Endothelial cell of umbilical vein (primary cell): ENCODE results near the gene KIAA0753. TPM values are rescaled to one million over a fixed set of nuclear protein-coding genes. Genes with fewer than 3 reads are reported as not detected.

Experiments
- BruUV-seq: library from RNA; stranded (reverse); fragments of 400-500 nt; replicated peaks from 2 replicates; lab custom pipeline; 2021; lab: Mats Ljungman, UMichigan
- CTCF ChIA-PET: fragments of 300-600, 350-600 bp; sonication (Branson Sonifier 250); formaldehyde crosslinking; loops from one replicate; lab custom pipeline; 2021; ENCODE audit warnings: antibody characterized with exemption, inconsistent platforms; lab: Charles Lee
- POLR2A ChIA-PET: fragments of 300-600, 350-600 bp; sonication (Branson Sonifier 250); formaldehyde crosslinking; loops from one replicate; lab custom pipeline; 2021; ENCODE audit warnings: antibody characterized with exemption, inconsistent platforms; lab: Charles Lee
- DNase-seq: peaks from one replicate; pipeline ENCODE4 v3.0.0-alpha.2; 2011; ENCODE audit warnings: low read depth, low spot score
- FAIRE-seq: peaks from 2 replicates; lab custom pipeline; 2011; peaks lifted over from hg19 to GRCh38; lab: Jason Lieb, UNC
- H2AFZ ChIP-seq: 2 replicates; pipeline ENCODE4 v1.6.0; 2012; ENCODE audit warnings: low read depth, low read length, control low read depth, inconsistent platforms
- H3K27ac ChIP-seq: 2 replicates; pipeline ENCODE4 v1.5.1; 2011; ENCODE audit warnings: low read depth, mild to moderate bottlenecking, control low read depth, low read length, moderate library complexity; ENCODE audit not compliant: insufficient read depth
- H3K27me3 ChIP-seq, 2 experiments: 2 replicates each; pipeline versions ENCODE4 v1.6.0 to v1.6.1; 2011; ENCODE audit warnings: low read length in 2 of 2, mixed read lengths in 1 of 2; ENCODE audit not compliant: control insufficient read depth in 2 of 2, insufficient read depth in 2 of 2
- H3K36me3 ChIP-seq, 2 experiments: 2 replicates in 1 of 2; 3 replicates in 1 of 2; pipeline ENCODE4 v1.5.1; 2011; ENCODE audit warnings: low read length in 2 of 2, mild to moderate bottlenecking in 1 of 2, moderate library complexity in 1 of 2; ENCODE audit not compliant: control insufficient read depth in 2 of 2, insufficient read depth in 2 of 2; ENCODE audit errors: extremely low read depth in 1 of 2
- H3K4me1 ChIP-seq: 3 replicates; pipeline ENCODE4 v1.5.1; 2011; ENCODE audit warnings: mild to moderate bottlenecking, low read length; ENCODE audit not compliant: control insufficient read depth, insufficient read depth; ENCODE audit errors: extremely low read depth
- H3K4me2 ChIP-seq: 2 replicates; pipeline ENCODE4 v1.6.1; 2011; ENCODE audit warnings: low read length, control low read depth, mixed read lengths; ENCODE audit not compliant: insufficient read depth
- H3K4me3 ChIP-seq, 3 experiments: fragments of 200-600 bp in 1 of 3; sonication (generic), shearing (Covaris generic) in 1 of 3; replicated peaks in 1 of 3; 2 replicates each; pipeline ENCODE4 v1.5.1; 2011 to 2016; ENCODE audit warnings: control low read depth in 3 of 3, low read length in 3 of 3, mild to moderate bottlenecking in 2 of 3, inconsistent platforms in 1 of 3, low read depth in 1 of 3, moderate library complexity in 1 of 3; ENCODE audit not compliant: insufficient read depth in 1 of 3
- H3K79me2 ChIP-seq: 2 replicates; pipeline ENCODE4 v1.6.0; 2012; ENCODE audit warnings: low read length, inconsistent platforms; ENCODE audit not compliant: control insufficient read depth, insufficient read depth
- H3K9ac ChIP-seq: replicated peaks from 2 replicates; pipeline ENCODE3; 2011; ENCODE audit warnings: low read length, control low read depth; ENCODE audit not compliant: insufficient read depth; ENCODE audit errors: extremely low read depth
- H3K9me1 ChIP-seq: replicated peaks from 3 replicates; pipeline ENCODE4 v1.6.0; 2011; ENCODE audit warnings: mild to moderate bottlenecking, low read length; ENCODE audit not compliant: control insufficient read depth, insufficient read depth; ENCODE audit errors: extremely low read depth
- H3K9me3 ChIP-seq: replicated peaks from 2 replicates; pipeline ENCODE4 v1.5.1; 2012; ENCODE audit warnings: low read length, inconsistent platforms; ENCODE audit not compliant: control insufficient read depth, insufficient read depth
- H4K20me1 ChIP-seq: replicated peaks from 2 replicates; pipeline ENCODE3; 2011; ENCODE audit warnings: mild to moderate bottlenecking, low read length; ENCODE audit not compliant: control insufficient read depth, insufficient read depth; ENCODE audit errors: extremely low read depth
- CTCF ChIP-seq, 2 donors: IDR thresholded peaks; 1 replicate in 1 of 2; 2 replicates in 1 of 2; pipeline ENCODE4 v1.5.1; 2011; ENCODE audit warnings: low read length in 2 of 2, mild to moderate bottlenecking in 2 of 2, moderate library complexity in 2 of 2, control low read depth in 1 of 2, inconsistent platforms in 1 of 2, low read depth in 1 of 2; ENCODE audit not compliant: insufficient read depth in 1 of 2; ENCODE audit errors: extremely low read depth in 1 of 2
- EZH2 ChIP-seq: IDR thresholded peaks from 2 replicates; pipeline ENCODE4 v1.6.1; 2012; ENCODE audit warnings: borderline replicate concordance, low read depth, mild to moderate bottlenecking, moderate library complexity, low read length, inconsistent platforms; ENCODE audit not compliant: severe bottlenecking
- MAX ChIP-seq: IDR thresholded peaks from 2 replicates; pipeline ENCODE4 v1.6.1; 2011; ENCODE audit not compliant: insufficient read depth, insufficient read length
- POLR2A ChIP-seq: IDR thresholded peaks from 2 replicates; pipeline ENCODE4 v1.6.1; 2012; ENCODE audit warnings: low read depth, mild to moderate bottlenecking, control low read depth, low read length
- POLR2AphosphoS5 ChIP-seq: IDR thresholded peaks from 2 replicates; pipeline ENCODE4 v1.6.1; 2012; ENCODE audit warnings: low read depth, mild to moderate bottlenecking, control low read depth, low read length, moderate library complexity; ENCODE audit not compliant: insufficient read depth
- dilution Hi-C: fragments of 300-500 bp; cut with MboI; formaldehyde crosslinking; loops from one replicate; pipeline ENCODE4 v1.15.0; 2019; ENCODE audit warnings: low sequenced_read_pairs; ENCODE audit not compliant: extremely low pct_ligation_motif_present
- intact Hi-C: fragments of 100-400 bp; cut with micrococcal nuclease; formaldehyde crosslinking; loops from one replicate; pipeline ENCODE4 v1.10.0; 2022
- polyA plus RNA-seq, 4 experiments: library from polyadenylated mRNA; depleted of rRNA in 3 of 4; stranded (reverse) in 3 of 4; unstranded in 1 of 4; fragments of >200 nt; gene quantifications; 2 replicates each; pipeline versions ENCODE4 v1.2.1 to v1.2.3, GENCODE V29; 2011 to 2012; ENCODE audit warnings: missing spikeins in 1 of 4
- total RNA-seq: library from RNA; stranded (reverse); gene quantifications from 2 replicates; pipeline ENCODE4 v1.2.3, GENCODE V29; 2021

Gene KIAA0753
- total and polyA plus RNA-seq, 2 donors (not counting 3 experiments of a cell fraction or from before 2014, with no cell fraction given) = 5.3 to 23.9 TPM

GRCh38 chr17:6605142-6605541 is 35.4 kb downstream of the KIAA0753 start:
- Histone ChIP-seq H3K9me1 (no peaks in the 10 kb centered on the region), H3K4me3 (no peak overlapping the region), H3K4me1 (no peaks in the 10 kb centered on the region), H4K20me1 (no peaks in the 10 kb centered on the region), H3K9me3 (no peaks in the 10 kb centered on the region), H3K27ac (no peak overlapping the region), H2AFZ (no peak overlapping the region), H3K27me3 (no peaks in the 10 kb centered on the region), H3K79me2 (no peaks in the 10 kb centered on the region), H3K4me2 (no peak overlapping the region), H3K9ac (no peak overlapping the region), H3K36me3 (peaks cover 33 to 35% of the 10 kb centered on the region in 2 experiments)
- DNase-seq = no peak
- no peak for FAIRE-seq
- ChIA-PET CTCF (no interaction called here), POLR2A (no interaction called here)
- dilution Hi-C loops (no loop called here), intact Hi-C loops (no loop called here)
- TF ChIP-seq EZH2 (no peak), POLR2AphosphoS5 (no peak)
- BruUV-seq = no TSS peak

GRCh38 chr17:6603744-6604325 is 36.7 kb downstream of the KIAA0753 start:
- FAIRE-seq (no peak), DNase-seq (peak; percentile 31)
- dilution Hi-C loops = no loop called here
- TF ChIP-seq EZH2 (no peak), CTCF (IDR thresholded peaks at IDR 0.05; ENCODE audit: extremely low read depth in 1 of 2, insufficient read depth in 1 of 2, low read depth in 1 of 2, low read length in 2 of 2) (no peak), POLR2A (no peak), MAX (no peak)
- Histone ChIP-seq H3K9me3 (no peaks in the 10 kb centered on the region), H3K4me2 (no peak overlapping the region), H4K20me1 (no peaks in the 10 kb centered on the region), H3K36me3 (peaks cover 23 to 29% of the 10 kb centered on the region in 2 experiments), H3K4me1 (no peaks in the 10 kb centered on the region), H3K4me3 (no peak overlapping the region), H3K9ac (no peak overlapping the region), H3K27me3 (no peaks in the 10 kb centered on the region), H3K9me1 (no peaks in the 10 kb centered on the region), H3K27ac (no peak overlapping the region), H2AFZ (no peak overlapping the region), H3K79me2 (no peaks in the 10 kb centered on the region)
- no TSS peak for BruUV-seq
- ChIA-PET POLR2A (no interaction called here), CTCF (no interaction called here)
- intact Hi-C loops = no loop called here
